T-helper 1 cell treated with Interleukin-12 subunit alpha and Interleukin-12 subunit beta and Interleukin-4 antibody, amounts not matched to agents 30 μg/mL and 1 μg/mL, for 36 hours (primary cell): ENCODE measurements around the gene ZKSCAN1.
"Not testable (repeated sequence)": the region's sequence is repeated elsewhere in the genome, so short reads cannot be mapped to it uniquely, and the experiment has no call there.

ENCODE experiments used
- H3K27ac Mint-ChIP-seq: one replicate; pipeline ENCODE4 v1.8.0; 2021; ENCODE audit warnings: mild to moderate bottlenecking, mixed read lengths
- H3K27me3 Mint-ChIP-seq: one replicate; pipeline ENCODE4 v1.8.0; 2021; ENCODE audit warnings: low read depth, mixed read lengths
- H3K36me3 Mint-ChIP-seq: one replicate; pipeline ENCODE4 v1.8.0; 2021; ENCODE audit warnings: low read depth, mixed read lengths
- H3K4me1 Mint-ChIP-seq: one replicate; pipeline ENCODE4 v1.8.0; 2021; ENCODE audit warnings: low read depth, mixed read lengths
- H3K4me3 Mint-ChIP-seq: one replicate; pipeline ENCODE4 v1.8.0; 2021; ENCODE audit warnings: mild to moderate bottlenecking, moderate library complexity, mixed read lengths
- H3K9me3 Mint-ChIP-seq: one replicate; pipeline ENCODE4 v1.8.0; 2021; ENCODE audit warnings: mixed read lengths

Gene ZKSCAN1

DNA sequence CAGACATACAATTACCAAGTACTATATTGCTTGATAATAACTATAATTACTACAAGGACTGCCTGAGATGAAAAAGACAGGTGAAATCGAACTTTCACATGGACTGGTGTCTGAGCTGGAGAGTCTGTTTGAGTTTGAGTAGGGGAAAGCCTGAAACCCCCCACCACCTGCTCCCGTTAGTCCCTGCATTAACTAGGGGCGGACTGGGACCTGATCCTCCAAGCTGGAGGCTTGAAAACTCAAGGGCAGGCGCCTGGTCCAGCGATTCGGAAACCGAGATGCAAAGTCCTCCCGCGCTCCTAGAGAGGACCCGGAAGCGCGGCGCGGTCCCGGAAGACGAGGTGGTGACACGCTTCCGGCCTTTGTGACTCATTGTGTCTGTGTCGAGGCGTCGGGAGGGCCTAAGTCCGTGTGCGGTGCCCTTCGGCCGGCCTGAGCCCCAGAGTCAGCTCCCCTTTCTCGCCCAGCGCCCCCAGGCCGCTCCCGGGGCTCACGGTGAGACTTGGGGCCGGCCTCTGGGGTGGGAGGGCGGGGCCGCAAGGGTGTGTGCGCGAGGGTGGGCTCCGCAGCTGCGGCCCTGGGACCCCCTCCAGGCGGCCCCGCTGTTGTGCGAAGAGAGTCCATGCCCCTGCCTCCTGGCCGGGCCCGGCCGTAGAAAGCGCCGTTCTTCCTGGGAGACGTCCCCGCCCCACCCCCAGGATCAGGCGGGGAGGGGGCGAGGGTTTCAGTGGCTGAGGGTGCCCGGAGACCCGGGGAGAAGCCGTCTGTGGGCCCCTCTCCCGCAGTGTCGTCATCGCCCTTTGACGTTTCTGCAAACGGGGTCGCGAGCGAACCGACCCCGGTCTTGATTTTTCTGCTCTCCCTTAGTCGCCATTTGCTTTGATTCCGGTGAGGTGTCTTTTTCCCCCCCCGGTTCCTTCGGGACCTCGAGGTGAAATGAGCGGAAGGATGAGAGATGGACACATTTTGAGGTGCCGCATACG lies at the start of gene ZKSCAN1:
Gene ZKSCAN1, plus strand, starts transcription at position 365 of the 983 bp plus-strand sequence. CDS start 7,911 bp downstream, outside the sequence.
- Mint-ChIP-seq H3K4me3 (peak within 1 kb of the TSS; percentile 93), H3K36me3 (peaks cover 11% of the 10 kb centered on the region), H3K27me3 (no peaks in the 10 kb centered on the region), H3K9me3 (no peaks in the 10 kb centered on the region), H3K4me1 (peaks cover 31% of the 10 kb centered on the region), H3K27ac (peak within 1 kb of the TSS; percentile 90)

DNA sequence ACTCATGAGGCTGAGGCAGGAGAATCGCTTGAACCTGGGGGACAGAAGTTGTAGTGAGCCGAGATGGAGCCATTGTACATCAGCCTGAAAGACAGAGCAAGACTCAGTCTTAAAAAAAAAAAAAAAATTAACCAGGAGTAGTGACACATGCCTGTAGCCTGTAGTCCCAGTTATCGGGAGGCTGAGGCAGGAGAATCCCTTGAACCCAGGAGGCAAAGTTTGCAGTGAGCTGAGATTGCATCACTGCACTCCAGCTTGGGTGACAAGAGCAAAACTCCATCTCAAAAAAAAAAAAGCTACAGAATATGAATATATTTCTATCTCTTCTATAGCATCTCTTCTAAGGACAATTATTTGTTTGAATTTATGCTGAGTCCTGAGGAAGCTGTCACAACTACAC lies 46.1 kb upstream of the ZKSCAN1 start:
- H3K27me3 Mint-ChIP-seq, result peaks cover 5% of the 10 kb centered on the region

GRCh38 chr7:99969813-99970212 lies 45.6 kb upstream of the ZKSCAN1 start:
- not testable (repeated sequence) for H3K9me3 Mint-ChIP-seq, H3K27me3 Mint-ChIP-seq, H3K4me1 Mint-ChIP-seq, H3K4me3 Mint-ChIP-seq, H3K36me3 Mint-ChIP-seq, H3K27ac Mint-ChIP-seq

More for the DNA sequence above, 46.1 kb upstream of the ZKSCAN1 start:
- H3K9me3 Mint-ChIP-seq, result no peaks in the 10 kb centered on the region
- no peak overlapping the region for H3K4me3 Mint-ChIP-seq
- H3K4me1 Mint-ChIP-seq, result no peaks in the 10 kb centered on the region
- no peaks in the 10 kb centered on the region for H3K36me3 Mint-ChIP-seq
- H3K27ac Mint-ChIP-seq, result no peak overlapping the region

DNA sequence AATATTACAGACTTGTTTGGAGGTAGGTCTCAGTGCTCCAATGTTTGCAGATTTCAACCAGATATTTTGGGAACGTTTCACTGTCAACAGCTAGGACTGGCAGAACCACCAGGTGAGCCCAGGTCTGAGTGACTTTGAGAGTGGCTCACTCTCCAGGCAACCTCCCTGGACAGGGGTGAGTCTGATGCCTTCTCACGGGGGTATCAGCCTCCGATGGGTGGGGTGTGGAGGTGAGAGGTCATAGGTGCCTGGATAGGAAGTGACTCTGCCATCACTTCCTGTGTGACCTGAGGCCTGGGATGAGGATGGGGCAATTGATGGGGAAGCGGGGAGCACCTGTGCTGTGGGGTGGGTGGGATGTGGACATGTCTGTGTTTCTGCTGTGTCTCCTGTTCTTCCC lies 44.2 kb upstream of the ZKSCAN1 start:
- no peaks in the 10 kb centered on the region for H3K9me3 Mint-ChIP-seq
- H3K36me3 Mint-ChIP-seq, result no peaks in the 10 kb centered on the region
- no peaks in the 10 kb centered on the region for H3K4me1 Mint-ChIP-seq
- H3K4me3 Mint-ChIP-seq, result no peak overlapping the region
- H3K27me3 Mint-ChIP-seq, result peaks cover 9% of the 10 kb centered on the region
- H3K27ac Mint-ChIP-seq, result no peak overlapping the region

DNA sequence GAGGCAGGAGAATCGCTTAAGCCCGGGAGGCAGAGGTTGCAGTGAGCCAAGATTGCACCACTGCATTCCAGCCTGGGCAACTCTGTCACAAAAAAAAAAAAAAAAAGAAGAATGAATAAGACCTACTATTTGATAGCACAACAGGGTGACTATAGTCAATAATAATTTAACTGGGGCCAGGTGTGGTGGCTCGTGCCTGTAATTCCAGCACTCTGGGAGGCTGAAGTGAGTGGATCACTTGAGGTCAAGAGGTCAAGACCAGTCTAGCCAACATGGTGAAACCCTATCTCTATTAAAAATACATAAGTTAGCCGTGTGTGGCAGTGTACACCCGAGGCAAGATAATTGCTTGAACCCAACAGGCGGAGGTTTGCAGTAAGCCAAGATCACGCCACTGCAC lies 41.6 kb upstream of the ZKSCAN1 start:
- H3K4me3 Mint-ChIP-seq, H3K4me1 Mint-ChIP-seq, H3K27ac Mint-ChIP-seq, H3K36me3 Mint-ChIP-seq, H3K9me3 Mint-ChIP-seq: not testable (repeated sequence)
- H3K27me3 Mint-ChIP-seq, result peaks cover 12% of the 10 kb centered on the region

DNA sequence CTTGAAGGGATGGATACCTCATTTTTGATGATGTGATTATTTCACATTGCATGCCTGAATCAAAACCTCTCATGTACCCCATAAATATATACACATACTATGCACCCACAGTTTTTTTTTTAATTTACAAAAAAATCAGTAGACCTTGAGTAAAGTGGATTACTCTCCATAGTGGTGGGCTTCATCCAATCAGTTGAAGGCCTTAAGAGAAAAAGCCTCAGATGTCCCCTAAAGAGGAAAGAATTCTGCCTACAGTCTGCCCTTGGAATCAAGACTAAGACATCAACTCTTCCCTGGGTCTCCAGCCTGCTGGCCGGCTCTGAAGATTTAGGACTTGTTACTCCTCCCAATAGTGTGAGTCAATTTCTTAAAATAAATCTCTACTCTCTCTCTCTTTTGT lies 40.7 kb upstream of the ZKSCAN1 start:
- H3K4me1 Mint-ChIP-seq, result no peaks in the 10 kb centered on the region
- H3K27me3 Mint-ChIP-seq, result peaks cover 12% of the 10 kb centered on the region
- no peaks in the 10 kb centered on the region for H3K36me3 Mint-ChIP-seq
- no peak overlapping the region for H3K27ac Mint-ChIP-seq
- no peak overlapping the region for H3K4me3 Mint-ChIP-seq
- no peaks in the 10 kb centered on the region for H3K9me3 Mint-ChIP-seq

GRCh38 chr7:99975782-99976521 lies 39.4 kb upstream of the ZKSCAN1 start, which contains the start of gene AZGP1:
TSS of gene AZGP1 (minus strand) at chr7:99976031. CDS start at chr7:99976020, 11 bp downstream.
- no peak within 1 kb of the TSS for H3K4me3 Mint-ChIP-seq
- no peaks in the 10 kb centered on the region for H3K36me3 Mint-ChIP-seq
- no peak within 1 kb of the TSS for H3K27ac Mint-ChIP-seq
- no peaks in the 10 kb centered on the region for H3K9me3 Mint-ChIP-seq
- peaks cover 7% of the 10 kb centered on the region for H3K27me3 Mint-ChIP-seq
- peaks cover 2% of the 10 kb centered on the region for H3K4me1 Mint-ChIP-seq

DNA sequence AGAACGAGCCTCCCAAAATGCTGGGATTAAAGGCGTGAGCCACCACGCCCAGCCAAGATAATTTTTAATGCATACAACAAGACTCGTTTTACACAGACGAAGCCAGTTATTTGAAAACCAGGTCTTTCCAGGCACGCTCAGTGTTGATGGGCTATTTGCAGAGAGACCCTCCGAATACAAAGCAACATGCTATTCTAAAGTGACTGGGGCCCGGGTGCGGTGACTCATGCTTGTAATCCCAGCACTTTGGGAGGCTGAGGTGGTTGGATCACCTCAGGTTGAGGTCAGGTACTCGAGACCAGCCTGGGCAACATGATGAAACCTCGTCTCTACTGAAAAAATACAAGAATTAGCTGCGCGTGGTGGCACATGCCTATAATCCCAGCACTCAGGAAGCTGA lies 38.8 kb upstream of the ZKSCAN1 start:
- Mint-ChIP-seq H3K9me3 (no peaks in the 10 kb centered on the region), H3K36me3 (no peaks in the 10 kb centered on the region), H3K4me1 (peaks cover 2% of the 10 kb centered on the region), H3K27me3 (peaks cover 7% of the 10 kb centered on the region), H3K4me3 (no peak overlapping the region), H3K27ac (no peak overlapping the region)

- H3K4me1 Mint-ChIP-seq, H3K4me3 Mint-ChIP-seq, H3K9me3 Mint-ChIP-seq, H3K27ac Mint-ChIP-seq, H3K36me3 Mint-ChIP-seq: not testable (repeated sequence)
- H3K27me3 Mint-ChIP-seq, result peaks cover 15% of the 10 kb centered on the region
Measured at GRCh38 chr7:99979814-99980225, 35.6 kb upstream of the ZKSCAN1 start.

DNA sequence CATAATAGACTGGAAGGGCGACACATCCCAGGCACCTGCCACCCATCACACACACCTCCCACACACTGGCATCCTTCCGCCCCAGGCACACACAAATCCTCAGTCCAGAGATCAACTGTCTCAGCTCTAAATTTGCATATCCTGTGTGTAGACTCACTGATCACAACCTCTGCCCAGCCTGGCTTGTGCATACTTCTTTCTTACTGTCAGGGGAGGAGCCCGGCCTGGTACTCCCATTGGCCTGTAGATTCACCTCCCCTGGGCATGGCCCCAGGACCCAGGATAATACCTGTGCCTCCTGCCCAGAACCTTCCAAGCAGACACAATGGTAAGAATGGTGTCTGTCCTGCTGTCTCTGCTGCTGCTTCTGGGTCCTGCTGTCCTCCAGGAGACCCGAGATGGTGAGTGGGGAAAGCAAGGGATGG lies 34.9 kb upstream of the ZKSCAN1 start:
- not testable (repeated sequence) for H3K9me3 Mint-ChIP-seq, H3K27ac Mint-ChIP-seq, H3K36me3 Mint-ChIP-seq, H3K4me1 Mint-ChIP-seq, H3K4me3 Mint-ChIP-seq
- H3K27me3 Mint-ChIP-seq, result peaks cover 15% of the 10 kb centered on the region

- H3K27me3 Mint-ChIP-seq, result peaks cover 12% of the 10 kb centered on the region
- H3K4me3 Mint-ChIP-seq, H3K4me1 Mint-ChIP-seq, H3K36me3 Mint-ChIP-seq, H3K9me3 Mint-ChIP-seq, H3K27ac Mint-ChIP-seq: not testable (repeated sequence)
Measured at GRCh38 chr7:99981066-99981465, 34.3 kb upstream of the ZKSCAN1 start.

- Mint-ChIP-seq H3K27me3 (peaks cover 11% of the 10 kb centered on the region), H3K9me3 (peaks cover 4% of the 10 kb centered on the region), H3K4me1 (peaks cover 2% of the 10 kb centered on the region), H3K27ac (no peak overlapping the region), H3K36me3 (no peaks in the 10 kb centered on the region), H3K4me3 (no peak overlapping the region)
Measured at GRCh38 chr7:99984593-99984992, 30.8 kb upstream of the ZKSCAN1 start.

- not testable (repeated sequence) for H3K4me1 Mint-ChIP-seq, H3K27ac Mint-ChIP-seq, H3K36me3 Mint-ChIP-seq, H3K9me3 Mint-ChIP-seq, H3K4me3 Mint-ChIP-seq
- peaks cover 21% of the 10 kb centered on the region for H3K27me3 Mint-ChIP-seq
Measured at GRCh38 chr7:99987306-99987705, 28.1 kb upstream of the ZKSCAN1 start.

- Mint-ChIP-seq H3K36me3 (no peaks in the 10 kb centered on the region), H3K4me1 (peaks cover 7% of the 10 kb centered on the region), H3K9me3 (no peaks in the 10 kb centered on the region), H3K27me3 (peaks cover 21% of the 10 kb centered on the region), H3K27ac (no peak overlapping the region), H3K4me3 (no peak overlapping the region)
Measured at GRCh38 chr7:99987846-99988245, 27.6 kb upstream of the ZKSCAN1 start.

- peaks cover 13% of the 10 kb centered on the region for H3K27me3 Mint-ChIP-seq
- no peak overlapping the region for H3K27ac Mint-ChIP-seq
- no peaks in the 10 kb centered on the region for H3K36me3 Mint-ChIP-seq
- no peaks in the 10 kb centered on the region for H3K9me3 Mint-ChIP-seq
- H3K4me1 Mint-ChIP-seq, result peaks cover 7% of the 10 kb centered on the region
- H3K4me3 Mint-ChIP-seq, result no peak overlapping the region
Measured at GRCh38 chr7:99990460-99990852, 24.9 kb upstream of the ZKSCAN1 start.
